Transverse colon (tissue), 4 donors: ENCODE data around the gene SMIM36. TPM values are rescaled to one million over a fixed set of nuclear protein-coding genes. Genes with fewer than 3 reads are reported as not detected.

Source experiments
- DNase-seq: peaks from one replicate; pipeline ENCODE4 v3.0.0-alpha.2; 2019
- H3K27ac ChIP-seq, 4 donors: fragments of 200-600 bp; sonication (generic); 2 replicates each; pipeline ENCODE4 v1.5.1; 2016 to 2018; ENCODE audit warnings: inconsistent platforms in 4 of 4
- H3K27me3 ChIP-seq: fragments of 200-600 bp; sonication (generic); 2 replicates; pipeline ENCODE4 v1.5.1; 2017; ENCODE audit warnings: inconsistent platforms
- H3K36me3 ChIP-seq, 4 donors: fragments of 200-600 bp; sonication (generic); 2 replicates each; pipeline ENCODE4 v1.5.1; 2017 to 2019; ENCODE audit warnings: inconsistent platforms in 4 of 4
- H3K4me1 ChIP-seq, 4 donors: fragments of 200-600 bp; sonication (generic); 2 replicates each; pipeline ENCODE4 v1.5.1; 2017 to 2020; ENCODE audit warnings: inconsistent platforms in 4 of 4
- H3K4me3 ChIP-seq, 4 donors: fragments of 200-600 bp; sonication (generic); 1 replicate in 1 of 4; 2 replicates in 3 of 4; pipeline versions ENCODE4 v1.5.1 to v1.6.1; 2017 to 2019; ENCODE audit warnings: inconsistent platforms in 4 of 4
- H3K9me3 ChIP-seq, 2 donors: fragments of 200-600 bp; sonication (generic); 2 replicates each; pipeline ENCODE4 v1.5.1; 2017 to 2019; ENCODE audit warnings: inconsistent platforms in 2 of 2
- CTCF ChIP-seq, 5 experiments: fragments of 200-600 bp in 3 of 5; fragments of 450-650 bp in 2 of 5; sonication (generic) in 3 of 5; IDR thresholded peaks; 1 replicate in 2 of 5; 2 replicates in 3 of 5; pipeline ENCODE4 v1.5.1; 2016 to 2017; ENCODE audit warnings: antibody characterized with exemption in 5 of 5, inconsistent platforms in 3 of 5, mild to moderate bottlenecking in 2 of 5, moderate library complexity in 1 of 5
- EP300 ChIP-seq: sonication (generic); formaldehyde crosslinking; IDR thresholded peaks from one replicate; pipeline ENCODE4 v1.6.1; 2017; ENCODE audit warnings: antibody characterized with exemption, low read depth
- POLR2A ChIP-seq: fragments of 450-650 bp; IDR thresholded peaks from one replicate; pipeline ENCODE4 v1.6.1; 2016; ENCODE audit warnings: antibody characterized with exemption, mild to moderate bottlenecking, moderate library complexity
- POLR2AphosphoS5 ChIP-seq, 3 donors: sonication (generic); formaldehyde crosslinking; IDR thresholded peaks; one replicate each; pipeline ENCODE4 v1.6.1; 2016; ENCODE audit warnings: antibody characterized with exemption in 3 of 3
- WGBS, 2 donors: methylation state at CpG; one replicate each; pipeline ENCODE4 v1.1.5; 2018; ENCODE audit warnings: low coverage in 1 of 2; 5-methylcytosine and 5-hydroxymethylcytosine counted together
- in situ Hi-C, 4 donors: fragments of 200-750 bp; cut with MboI; loops; one replicate each; pipeline versions ENCODE4 v1.15.0 to v1.15.1; 2017; ENCODE audit warnings: low sequenced_read_pairs in 3 of 4, low pct_ligation_motif_present in 1 of 4, low pct_unique_long_range_greater_than_20kb in 1 of 4
- intact Hi-C: fragments of 100-400 bp; cut with DNase I; formaldehyde crosslinking; loops from one replicate; pipeline ENCODE4 v1.15.1; 2023; ENCODE audit warnings: low total_unique reads
- total RNA-seq, 4 donors: library from RNA; depleted of rRNA; stranded (reverse); fragments of >200 nt; gene quantifications; one replicate each; pipeline ENCODE4 v1.1.0, GENCODE V29; 2016

Gene SMIM36
- total RNA-seq, 4 donors from 2014 or later: not detected

GRCh38 chr17:55500103-55500502, 11.1 kb downstream of the SMIM36 start:
- 86 to 100% methylated on average over 1 to 3 of the region's 3 CpGs for WGBS, 2 donors
- no peak overlapping the region for H3K27ac ChIP-seq
- no peak overlapping the region for H3K4me3 ChIP-seq
- no peaks in the 10 kb centered on the region for H3K36me3 ChIP-seq
- no peaks in the 10 kb centered on the region for H3K27me3 ChIP-seq
- peaks cover 0 to 11% (median 10%) of the 10 kb centered on the region in 4 donors for H3K4me1 ChIP-seq
- H3K9me3 ChIP-seq: no peaks in the 10 kb centered on the region
- intact Hi-C loops (no loop called here), in situ Hi-C loops (loop anchor here in 2 of 4 donors (25.0 kb wide), 1 partner anchor 513 kb away; no protein-coding TSS in a partner anchor)
- no peak for TF ChIP-seq POLR2AphosphoS5 (IDR thresholded peaks at IDR 0.05)
- no peak for TF ChIP-seq POLR2A
- no peak for TF ChIP-seq EP300
- TF ChIP-seq CTCF (IDR thresholded peaks at IDR 0.05): no peak
- DNase-seq: no peak

- TF ChIP-seq POLR2A (no peak), CTCF (IDR thresholded peaks at IDR 0.05) (no peak), POLR2AphosphoS5 (IDR thresholded peaks at IDR 0.05) (no peak), EP300 (no peak)
- Histone ChIP-seq H3K4me1 (peaks cover 0 to 15% (median 10%) of the 10 kb centered on the region in 4 donors), H3K4me3 (no peak overlapping the region), H3K27ac (peak overlapping the region; percentile 26 to 52 (median 48)), H3K9me3 (no peaks in the 10 kb centered on the region), H3K27me3 (no peaks in the 10 kb centered on the region), H3K36me3 (no peaks in the 10 kb centered on the region)
- WGBS, 2 donors: 30 to 49% methylated on average over 8 of the region's 8 CpGs
- peak; percentile 21 for DNase-seq
- intact Hi-C loops (no loop called here), in situ Hi-C loops (no loop called here)
Observed at GRCh38 chr17:55496094-55496881, 15.0 kb downstream of the SMIM36 start.

- Histone ChIP-seq H3K4me1 (peaks cover 0 to 15% (median 10%) of the 10 kb centered on the region in 4 donors), H3K36me3 (no peaks in the 10 kb centered on the region), H3K9me3 (no peaks in the 10 kb centered on the region), H3K27me3 (no peaks in the 10 kb centered on the region), H3K27ac (peak overlapping the region in 2 of 4 donors; percentile 45 to 52), H3K4me3 (no peak overlapping the region)
- WGBS, 2 donors: 20 to 22% methylated on average over 2 to 3 of the region's 3 CpGs
- TF ChIP-seq CTCF (IDR thresholded peaks at IDR 0.05): no peak
- no peak for TF ChIP-seq POLR2A
- no peak for TF ChIP-seq EP300
- TF ChIP-seq POLR2AphosphoS5 (IDR thresholded peaks at IDR 0.05): no peak
- in situ Hi-C loops (no loop called here), intact Hi-C loops (no loop called here)
- DNase-seq: no peak
Observed at GRCh38 chr17:55495239-55495638, 16.0 kb downstream of the SMIM36 start.

GRCh38 chr17:55492781-55493341, 18.4 kb downstream of the SMIM36 start:
- H3K4me3 ChIP-seq: no peak overlapping the region
- 81 to 89% methylated on average over 6 to 7 of the region's 7 CpGs for WGBS, 2 donors
- no peaks in the 10 kb centered on the region for H3K9me3 ChIP-seq
- TF ChIP-seq POLR2A (no peak), EP300 (no peak), POLR2AphosphoS5 (IDR thresholded peaks at IDR 0.05) (no peak), CTCF (IDR thresholded peaks at IDR 0.05) (no peak)
- H3K27ac ChIP-seq: no peak overlapping the region
- in situ Hi-C loops: no loop called here
- DNase-seq: no peak
- H3K36me3 ChIP-seq: no peaks in the 10 kb centered on the region
- peaks cover 0 to 17% (median 10%) of the 10 kb centered on the region in 4 donors for H3K4me1 ChIP-seq
- H3K27me3 ChIP-seq: no peaks in the 10 kb centered on the region
- intact Hi-C loops: no loop called here
